ENCODE data around the gene DGUOK.

DGUOK gene

GRCh38 chr2:73979686-73980085 is 53.0 kb downstream of the DGUOK start:
- DNase-seq (ENCODE audit: low read depth): peak; percentile 79

GRCh38 chr2:73980566-73980965 is 53.9 kb downstream of the DGUOK start:
- no peak for DNase-seq (ENCODE audit: low read depth)

- DNase-seq (ENCODE audit: low read depth): no peak
Observed at GRCh38 chr2:73981081-73982001, 54.7 kb downstream of the DGUOK start.

- DNase-seq (ENCODE audit: low read depth): no peak
Observed at GRCh38 chr2:73982140-73982617, 55.5 kb downstream of the DGUOK start.

- no peak for DNase-seq (ENCODE audit: low read depth)
Observed at GRCh38 chr2:73983322-73984202, 56.9 kb downstream of the DGUOK start.

- no peak for DNase-seq (ENCODE audit: low read depth)
Observed at GRCh38 chr2:73984203-73984921, 57.7 kb downstream of the DGUOK start, which contains the start of gene TET3. Gene TET3, plus strand, starts transcription at chr2:73984910. Its CDS starts 1,494 bp downstream, at chr2:73986404.

GRCh38 chr2:73984922-73985307 is 58.2 kb downstream of the DGUOK start:
- no peak for DNase-seq (ENCODE audit: low read depth)

GRCh38 chr2:73985308-73986084 is 58.8 kb downstream of the DGUOK start:
- no peak for DNase-seq (ENCODE audit: low read depth)

- no peak for DNase-seq (ENCODE audit: low read depth)
Observed at GRCh38 chr2:73986085-73986681, 59.5 kb downstream of the DGUOK start.

GRCh38 chr2:73987109-73987947 is 60.6 kb downstream of the DGUOK start:
- no peak for DNase-seq (ENCODE audit: low read depth)

- DNase-seq (ENCODE audit: low read depth): no peak
Observed at GRCh38 chr2:73987948-73988700, 61.4 kb downstream of the DGUOK start.

GRCh38 chr2:73989972-73990371 is 63.3 kb downstream of the DGUOK start:
- DNase-seq (ENCODE audit: low read depth): no peak

GRCh38 chr2:73990531-73990930 is 63.9 kb downstream of the DGUOK start:
- DNase-seq (ENCODE audit: low read depth): no peak

- DNase-seq (ENCODE audit: low read depth): no peak
Observed at GRCh38 chr2:73992036-73992435, 65.4 kb downstream of the DGUOK start.

- no peak for DNase-seq (ENCODE audit: low read depth)
Observed at GRCh38 chr2:73993376-73993775, 66.7 kb downstream of the DGUOK start.

GRCh38 chr2:73993778-73994177 is 67.1 kb downstream of the DGUOK start:
- no peak for DNase-seq (ENCODE audit: low read depth)

- no peak for DNase-seq (ENCODE audit: low read depth)
Observed at GRCh38 chr2:73994178-73994831, 67.6 kb downstream of the DGUOK start.

GRCh38 chr2:73995810-73996209 is 69.1 kb downstream of the DGUOK start:
- DNase-seq (ENCODE audit: low read depth): no peak

GRCh38 chr2:73997813-73998212 is 71.1 kb downstream of the DGUOK start:
- DNase-seq (ENCODE audit: low read depth): no peak
